RPMI8226 (cell line): Measurements from ENCODE around the gene MRPS2.

Experiments used
- DNase-seq: peaks from one replicate; pipeline ENCODE4 v3.0.0-alpha.2; 2015

The MRPS2 gene

DNA sequence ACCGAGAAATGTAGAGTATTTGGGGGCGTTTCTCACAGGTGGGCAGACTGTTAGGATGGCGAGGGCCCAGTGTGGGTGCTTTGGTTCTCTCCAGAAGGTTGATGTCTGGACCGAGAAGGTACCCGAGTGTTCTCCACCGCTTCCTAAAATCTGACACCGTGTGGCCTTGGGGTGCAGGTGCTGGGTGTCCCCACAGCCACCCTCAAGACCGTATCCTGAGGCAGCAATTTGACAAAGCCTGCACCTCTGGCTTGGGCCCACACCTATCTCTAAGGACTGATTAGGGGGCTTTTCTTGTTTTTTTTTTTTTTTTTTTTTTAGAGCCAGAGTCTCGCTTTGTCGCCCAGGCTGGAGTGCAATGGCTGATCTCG is 19.6 kb upstream of the MRPS2 start:
- DNase-seq = peak; percentile 64

DNA sequence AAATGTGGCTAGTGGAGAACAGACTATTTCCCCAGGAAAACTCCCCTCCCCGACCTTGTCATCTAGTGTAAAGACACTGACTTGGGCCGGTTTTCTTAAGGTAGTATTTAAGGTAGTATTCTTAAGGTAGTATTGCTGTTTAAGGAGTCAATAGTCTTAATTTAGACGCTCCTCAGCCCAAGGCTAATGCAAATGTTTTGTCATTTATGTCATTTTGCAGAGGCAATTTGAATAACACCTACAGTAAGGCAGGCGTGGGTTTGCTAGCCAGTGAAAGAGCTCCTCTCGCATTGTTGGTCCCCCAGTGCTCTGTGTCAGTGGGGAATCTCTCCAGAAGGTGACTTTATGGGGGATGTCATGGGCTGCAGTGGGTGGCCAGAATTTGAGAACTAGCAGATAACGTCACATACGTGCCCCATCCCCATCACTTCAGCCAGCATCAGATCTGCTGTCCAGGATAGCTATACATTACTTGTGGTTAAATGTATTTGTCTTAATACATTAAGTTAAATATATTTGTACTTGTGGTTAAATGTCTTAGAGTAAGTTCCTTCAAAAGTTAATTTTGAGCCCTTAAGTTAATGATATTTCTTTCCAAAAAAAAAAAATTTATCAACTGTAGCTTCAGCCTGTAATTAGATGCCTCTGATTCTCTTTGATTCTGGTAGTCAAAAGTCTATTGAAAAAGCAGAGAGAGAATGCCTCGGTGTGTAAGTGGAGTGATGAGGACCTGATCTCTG is 18.3 kb upstream of the MRPS2 start:
- DNase-seq = no peak

DNA sequence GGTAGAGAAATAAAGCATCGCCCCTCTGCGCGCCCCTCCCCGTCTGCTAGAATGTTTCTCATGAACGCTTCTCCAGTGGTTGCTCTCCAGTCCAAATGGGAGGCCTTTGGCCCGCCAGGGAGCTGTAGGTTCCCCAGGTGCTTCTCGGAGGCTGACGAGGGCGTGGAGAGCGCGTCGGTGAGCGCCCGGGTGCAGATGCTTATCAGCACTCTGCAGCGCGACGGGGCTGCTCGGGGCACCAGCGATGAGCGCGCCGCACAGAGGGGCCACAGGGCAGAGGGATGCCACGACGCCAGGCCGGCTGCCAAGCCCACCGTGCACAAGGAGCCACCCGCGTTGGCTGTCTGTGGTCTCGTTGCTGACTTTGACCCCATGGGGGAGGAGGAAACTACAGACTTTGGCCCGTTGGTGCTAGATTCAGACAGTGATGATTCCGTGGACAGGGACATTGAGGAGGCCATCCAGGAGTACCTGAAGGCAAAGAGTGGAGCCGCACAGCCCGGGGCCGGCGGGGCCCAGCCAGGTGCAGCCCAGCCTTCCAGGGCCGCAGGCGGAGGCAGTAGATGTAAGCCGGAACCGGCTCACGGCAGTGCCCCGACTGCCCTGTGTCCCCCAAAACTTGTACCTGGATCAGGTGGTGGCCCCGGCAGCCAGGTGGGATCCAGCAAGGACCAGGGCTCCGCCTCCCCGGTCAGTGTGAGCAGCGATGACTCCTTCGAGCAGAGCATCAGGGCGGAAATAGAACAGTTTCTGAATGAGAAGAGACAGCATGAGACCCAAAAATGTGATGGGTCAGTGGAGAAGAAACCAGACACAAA is 15.8 kb upstream of the MRPS2 start:
- no peak for DNase-seq

DNA sequence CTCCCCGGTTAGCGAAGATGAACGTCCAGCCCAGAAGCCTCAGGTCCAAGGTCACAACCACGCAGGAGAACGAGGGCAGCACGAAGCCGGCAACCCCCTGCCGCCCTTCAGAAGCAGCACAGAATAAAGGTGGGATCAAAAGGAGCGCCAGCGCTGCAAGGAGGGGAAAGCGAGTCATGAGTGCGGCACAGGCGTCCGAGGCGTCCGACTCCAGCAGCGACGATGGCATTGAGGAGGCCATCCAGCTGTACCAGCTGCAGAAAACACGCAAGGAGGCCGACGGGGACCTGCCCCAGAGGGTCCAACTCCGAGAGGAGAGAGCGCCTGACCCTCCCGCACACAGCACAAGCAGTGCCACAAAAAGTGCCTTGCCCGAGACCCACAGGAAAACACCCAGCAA is 15.1 kb upstream of the MRPS2 start:
- DNase-seq = no peak

DNA sequence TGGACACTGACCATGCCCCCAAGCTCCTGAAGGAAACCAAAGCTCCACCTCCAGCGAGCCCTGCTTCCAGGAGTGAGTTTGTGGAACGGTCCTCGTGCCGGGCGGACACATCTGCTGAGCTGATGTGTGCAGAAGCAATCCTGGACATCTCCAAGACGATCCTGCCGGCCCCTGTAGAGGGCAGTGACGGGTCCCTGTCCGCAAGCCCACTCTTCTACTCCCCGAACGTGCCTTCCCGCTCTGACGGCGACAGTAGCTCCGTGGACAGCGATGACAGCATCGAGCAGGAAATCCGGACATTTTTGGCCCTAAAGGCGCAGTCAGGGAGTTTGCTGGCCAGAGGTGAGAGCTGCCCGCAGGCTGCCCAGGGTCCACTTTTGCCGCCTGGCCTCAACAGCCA is 14.7 kb upstream of the MRPS2 start:
- no peak for DNase-seq

DNA sequence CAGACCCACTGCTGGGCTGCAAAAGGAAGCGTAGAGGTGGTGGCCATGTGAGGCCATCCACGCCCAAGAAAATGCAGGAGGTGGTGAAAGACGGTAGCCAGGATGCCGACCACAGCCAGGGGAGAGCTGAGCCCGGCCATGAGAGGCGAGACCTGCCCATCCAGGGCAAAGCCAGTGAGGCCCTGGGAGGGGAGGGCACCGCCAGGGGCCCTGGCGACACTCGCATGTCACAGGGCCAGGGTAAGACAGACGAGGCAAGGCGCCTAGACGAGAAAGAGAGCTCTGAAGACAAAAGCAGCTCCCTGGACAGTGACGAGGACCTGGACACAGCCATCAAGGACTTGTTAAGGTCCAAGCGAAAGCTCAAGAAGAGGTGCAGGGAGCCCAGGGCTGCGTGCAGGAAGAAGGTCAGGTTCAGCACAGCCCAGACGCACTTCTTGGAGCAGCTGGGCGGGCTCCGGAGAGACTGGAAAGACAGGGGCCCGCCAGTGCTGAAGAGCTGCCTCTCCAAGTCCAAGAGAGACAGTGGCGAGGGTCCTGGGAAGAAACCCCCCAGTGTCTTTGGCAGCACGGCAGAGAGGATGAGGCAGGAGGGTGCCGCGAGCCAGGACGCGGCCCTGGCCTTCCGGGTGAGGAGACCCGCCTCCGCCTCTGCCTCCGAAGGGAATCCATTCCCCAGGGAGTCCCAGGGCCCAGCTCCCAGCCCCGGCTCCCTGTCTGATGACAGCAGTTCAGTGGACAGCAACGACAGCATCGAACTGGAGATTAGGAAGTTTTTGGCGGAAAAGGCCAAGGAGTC is 14.0 kb upstream of the MRPS2 start:
- DNase-seq = no peak

DNA sequence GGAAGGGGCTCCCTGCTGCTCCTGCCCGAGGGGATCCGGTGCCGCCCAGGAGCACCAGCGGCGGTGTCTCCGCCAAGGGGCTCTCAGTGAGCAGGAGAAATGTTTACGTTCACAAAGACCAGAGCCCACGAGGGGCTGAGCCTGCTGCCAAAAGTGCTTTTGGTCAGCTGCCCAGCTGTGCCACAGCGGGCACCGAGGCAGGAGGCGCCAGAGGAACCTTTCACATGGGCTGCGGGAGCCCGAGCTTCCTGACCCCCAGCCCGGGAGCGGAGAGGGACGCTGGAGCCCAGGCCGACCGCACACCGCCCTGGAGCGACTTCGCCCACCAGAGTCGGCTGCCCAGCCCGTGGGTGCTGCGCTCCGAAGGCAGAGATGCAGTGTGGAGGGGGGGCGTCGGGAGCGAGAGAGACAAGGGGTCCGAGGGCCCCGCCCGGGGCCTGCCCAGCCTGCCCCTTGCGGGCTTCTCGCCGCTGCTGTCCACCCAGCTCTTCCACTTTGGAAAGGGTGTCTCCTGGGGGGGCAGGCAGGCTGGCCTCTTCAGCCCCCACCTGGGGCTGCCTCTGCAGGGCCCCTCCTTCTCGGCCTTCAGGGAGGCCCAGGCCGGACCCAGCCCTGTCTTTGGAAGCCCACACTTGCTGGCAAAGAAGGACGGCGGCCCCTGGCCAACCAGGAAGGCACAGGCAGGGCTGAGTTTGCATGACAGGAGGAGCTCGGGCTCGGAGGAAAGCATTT is 13.0 kb upstream of the MRPS2 start:
- no peak for DNase-seq

DNA sequence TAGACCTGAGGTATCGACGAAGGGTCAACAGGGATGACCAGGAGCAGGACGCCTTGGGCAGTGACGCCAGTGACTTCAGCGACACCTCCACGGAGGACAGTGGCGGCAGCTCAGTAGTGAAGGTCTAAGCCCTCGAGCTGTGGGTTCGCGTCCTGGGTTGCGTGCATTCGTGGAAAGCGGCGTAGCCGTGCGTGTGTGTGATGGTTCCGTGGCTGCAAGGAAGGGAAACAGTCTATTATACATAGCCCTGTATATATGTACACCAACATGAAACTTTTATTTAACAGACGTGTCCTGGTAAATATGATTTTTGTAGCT is 12.5 kb upstream of the MRPS2 start:
- no peak for DNase-seq

DNA sequence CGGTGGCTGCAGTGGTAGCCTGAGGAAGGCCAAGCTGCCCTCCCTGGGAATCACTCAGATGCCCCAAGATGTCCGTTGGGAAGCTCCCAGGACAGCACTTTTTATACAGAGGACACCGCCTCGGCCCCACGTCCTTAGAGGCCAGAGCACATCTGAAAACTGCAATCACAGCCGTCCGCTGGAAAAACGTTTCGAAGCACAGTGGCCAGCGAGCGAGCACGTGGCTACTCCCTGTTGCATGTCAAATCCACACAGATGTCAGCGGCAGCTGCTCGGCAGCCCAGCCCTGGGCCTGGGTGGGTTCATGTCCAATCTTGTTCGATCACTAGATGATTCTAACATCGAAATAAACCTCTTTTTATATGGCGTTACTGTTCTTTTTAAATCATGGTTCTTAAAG is 12.0 kb upstream of the MRPS2 start:
- no peak for DNase-seq

DNA sequence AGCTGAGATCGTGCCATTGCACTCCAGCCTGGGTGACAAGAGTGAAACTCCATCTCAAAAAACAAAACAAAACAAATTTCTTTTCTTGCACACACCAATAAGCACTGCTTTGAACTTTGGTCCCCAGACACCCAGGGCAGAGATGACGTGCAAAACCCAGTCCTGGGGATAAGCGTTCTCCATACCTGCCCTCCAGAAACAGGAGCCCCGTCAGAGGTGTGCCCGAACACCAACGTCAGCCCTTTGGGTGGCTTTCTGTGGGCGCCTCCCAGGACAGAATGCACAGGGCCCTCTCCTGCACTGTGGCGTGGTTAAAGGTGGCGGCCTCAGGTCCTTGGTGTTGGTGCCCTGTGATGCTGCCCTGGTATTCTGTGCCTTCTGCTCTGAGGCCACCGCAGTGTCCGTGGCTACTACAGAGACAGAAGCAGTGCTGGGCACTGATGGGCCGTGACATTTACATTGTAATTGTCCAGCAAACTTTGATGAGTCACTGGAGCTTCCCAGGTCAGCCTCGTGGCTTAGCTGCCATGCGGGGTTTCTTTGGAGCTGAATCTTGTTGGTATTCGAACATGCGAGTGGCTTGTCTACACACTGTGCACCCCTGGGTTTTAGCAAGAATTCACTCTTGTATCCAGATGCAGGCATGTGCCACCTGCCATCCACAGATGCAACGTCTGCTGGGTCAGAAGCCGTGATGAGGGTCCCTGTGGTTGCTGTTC is 11.1 kb upstream of the MRPS2 start:
- DNase-seq = no peak

DNA sequence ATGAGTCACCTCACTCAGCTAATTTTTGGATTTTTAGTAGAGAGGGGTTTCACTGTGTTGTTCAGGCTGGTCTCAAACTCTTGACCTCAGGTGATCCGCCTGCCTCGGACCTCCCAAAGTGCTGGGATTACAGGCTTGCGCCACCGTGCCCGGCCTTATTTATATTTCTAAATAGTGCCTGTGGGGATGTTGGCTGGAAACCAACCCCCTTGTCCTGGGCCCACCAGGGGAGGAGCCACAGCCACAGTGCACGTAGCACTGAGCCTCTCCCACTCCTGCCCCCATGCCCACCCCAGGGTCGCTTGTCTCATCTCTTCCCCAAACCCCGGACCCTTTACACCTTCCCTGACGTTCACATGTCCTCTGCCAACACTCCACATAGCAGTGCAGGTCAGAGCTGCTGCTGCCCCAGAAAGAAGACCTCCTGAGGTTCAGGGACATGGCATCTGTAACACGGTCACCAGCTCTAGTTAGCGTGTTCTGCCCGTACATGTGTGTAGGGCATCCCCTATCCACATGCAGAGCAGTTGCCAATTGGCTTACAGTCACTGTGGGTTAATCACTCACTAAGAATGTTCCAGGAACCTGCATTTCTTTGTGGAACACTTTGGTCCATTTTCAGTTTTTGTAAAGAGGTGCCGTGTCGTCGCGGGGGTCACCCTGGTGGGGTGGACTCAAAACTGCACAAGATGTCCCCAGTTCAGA is 10.2 kb upstream of the MRPS2 start:
- no peak for DNase-seq

DNA sequence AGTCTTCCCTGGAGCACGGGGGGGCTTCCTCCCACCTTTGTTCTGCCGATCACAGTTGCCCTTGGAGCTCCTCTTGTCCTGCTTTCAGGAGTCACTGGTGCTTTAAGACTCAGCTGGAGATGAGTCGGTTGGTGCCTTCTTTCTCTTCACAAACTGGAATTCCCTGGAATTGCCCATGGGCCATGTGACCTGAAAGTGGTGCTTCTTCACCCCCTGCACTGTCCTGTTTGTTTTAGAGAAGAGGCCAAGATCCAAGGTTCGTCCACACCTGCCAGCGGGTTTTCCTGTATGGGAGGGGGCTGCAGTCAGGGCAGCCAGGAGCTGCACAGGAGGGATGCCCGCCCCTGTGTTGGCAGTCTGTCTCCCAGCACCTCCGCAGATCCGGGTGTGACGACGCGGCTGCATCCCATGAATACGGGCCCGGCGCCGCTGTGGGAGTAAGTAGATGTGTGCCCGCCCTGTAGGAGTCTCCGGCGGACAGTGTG is 9.5 kb upstream of the MRPS2 start:
- DNase-seq = no peak

DNA sequence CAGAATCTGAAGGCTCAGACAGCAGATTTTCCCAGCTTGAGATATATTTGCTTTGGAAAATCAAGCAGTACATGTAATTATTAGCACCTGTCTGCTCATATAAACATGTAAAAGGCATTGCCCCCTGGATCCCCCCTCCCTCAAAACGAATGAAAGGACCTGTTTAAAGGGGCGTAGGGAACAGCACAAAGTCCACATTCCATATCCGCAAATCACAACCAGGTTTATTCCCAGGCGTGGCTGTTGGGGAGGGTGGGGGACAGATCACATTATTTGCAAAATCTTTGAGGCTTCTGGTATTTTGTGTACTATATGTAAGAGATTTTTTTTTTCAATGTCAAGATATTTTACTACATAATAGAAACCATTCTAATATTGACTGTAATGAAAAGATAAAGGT is 8.7 kb upstream of the MRPS2 start:
- DNase-seq = no peak

DNA sequence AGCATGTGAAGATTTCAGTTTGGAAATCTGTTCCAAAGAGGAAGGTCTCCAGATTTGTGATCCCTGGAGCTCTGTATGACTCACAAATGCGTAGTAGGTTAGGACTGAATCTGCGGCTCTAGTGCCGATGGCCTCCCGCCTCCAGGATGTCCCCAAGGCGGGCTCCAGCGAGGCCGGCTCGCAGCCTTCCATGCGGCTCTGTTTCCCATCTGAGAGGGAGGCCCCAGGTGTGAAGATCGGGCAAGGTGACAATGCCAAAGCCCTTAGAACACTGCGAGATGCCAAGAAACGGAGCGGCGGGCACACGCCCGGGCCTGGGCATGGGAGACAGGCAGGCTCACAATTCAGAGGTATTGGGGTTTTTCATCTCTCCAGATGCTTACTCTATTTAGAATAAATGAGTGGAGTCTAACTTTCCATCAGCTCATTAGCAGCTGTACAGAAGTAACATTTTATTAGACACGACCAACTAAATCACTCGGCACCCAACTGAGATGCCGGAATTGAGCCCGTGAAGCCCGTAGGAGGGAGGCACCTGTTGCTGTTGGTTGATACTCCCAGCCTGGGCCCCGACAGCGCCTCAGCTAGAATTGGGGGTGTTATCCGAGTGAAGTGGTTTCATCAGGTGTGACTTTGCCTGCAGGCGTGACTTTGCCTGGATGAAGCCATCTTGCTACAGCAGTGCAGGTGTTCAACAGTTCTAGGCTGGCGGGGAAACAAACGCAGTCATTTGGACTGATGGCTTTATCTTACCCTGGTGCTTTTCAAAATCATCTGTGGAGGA is 7.4 kb upstream of the MRPS2 start:
- no peak for DNase-seq

DNA sequence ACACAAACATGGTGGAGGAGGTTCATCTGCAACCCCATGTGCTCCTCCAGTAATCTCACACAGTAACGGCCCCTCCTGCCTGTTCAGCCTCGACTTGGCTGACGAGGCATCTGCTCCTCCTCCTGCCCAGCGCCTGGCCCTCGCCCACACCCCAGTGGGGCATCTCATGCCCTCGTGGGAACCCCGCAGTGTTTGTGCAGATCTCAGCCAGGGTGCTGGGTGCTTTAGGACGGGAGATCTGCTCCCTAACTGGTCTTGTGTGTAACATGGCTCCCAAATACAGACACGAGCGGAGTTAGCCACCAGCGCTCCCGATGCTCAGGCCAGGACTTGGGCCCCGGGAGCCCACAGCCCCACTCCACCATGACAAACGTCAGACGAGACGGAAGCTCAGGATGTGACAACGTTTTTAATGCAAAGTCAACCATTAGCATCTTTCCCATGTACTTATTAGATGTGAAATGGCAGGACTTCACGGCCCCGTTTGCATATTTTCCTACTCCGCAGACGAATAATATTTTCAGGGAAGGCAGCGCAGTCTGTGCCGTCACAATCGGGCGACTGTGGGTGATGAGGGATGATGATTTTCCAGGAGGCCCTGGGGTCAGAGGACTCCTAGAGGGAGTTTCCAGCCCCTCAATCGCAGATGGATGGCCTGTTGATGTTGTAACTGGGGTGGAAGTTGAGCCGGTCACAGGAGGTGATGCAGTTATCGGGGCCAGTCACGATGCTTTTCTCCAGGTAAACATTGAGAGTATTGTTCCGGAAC is 5.5 kb upstream of the MRPS2 start:
- DNase-seq = no peak

DNA sequence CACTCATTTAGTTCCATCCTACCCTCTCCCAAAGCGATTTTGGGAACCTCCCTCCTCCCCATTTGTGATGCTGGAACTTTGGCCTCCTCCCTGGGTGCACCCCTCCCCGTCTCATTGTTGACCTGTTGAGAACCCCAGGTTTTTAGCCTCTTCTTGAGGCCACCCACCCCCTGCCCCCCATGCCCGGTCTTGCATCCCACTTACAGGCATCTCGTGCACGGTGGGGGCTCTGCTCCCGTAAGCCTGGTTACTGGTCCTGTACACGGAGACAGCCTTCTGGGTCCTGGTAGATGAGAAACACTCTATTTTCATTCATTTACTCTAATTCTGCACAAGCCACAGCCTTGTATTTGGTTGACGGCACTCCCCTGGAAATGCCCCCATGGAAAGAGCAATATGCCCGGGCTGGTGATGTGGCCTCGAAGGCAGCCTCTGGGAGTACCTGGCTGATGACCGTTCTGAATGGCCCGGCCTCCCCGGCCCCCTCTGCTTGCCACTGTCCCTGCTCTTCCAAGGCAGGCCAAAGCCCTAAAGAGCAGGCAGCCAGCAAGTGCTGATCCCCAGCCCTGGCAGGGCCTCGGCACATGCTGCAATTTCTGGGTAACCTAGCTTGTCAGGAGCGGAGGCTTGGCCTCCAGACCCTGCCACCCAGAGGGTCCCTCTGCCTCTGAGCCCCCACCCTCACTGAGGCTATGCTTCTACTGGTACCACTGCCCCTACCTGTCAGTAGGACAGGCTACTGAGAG is 1.9 kb upstream of the MRPS2 start:
- DNase-seq = no peak

DNA sequence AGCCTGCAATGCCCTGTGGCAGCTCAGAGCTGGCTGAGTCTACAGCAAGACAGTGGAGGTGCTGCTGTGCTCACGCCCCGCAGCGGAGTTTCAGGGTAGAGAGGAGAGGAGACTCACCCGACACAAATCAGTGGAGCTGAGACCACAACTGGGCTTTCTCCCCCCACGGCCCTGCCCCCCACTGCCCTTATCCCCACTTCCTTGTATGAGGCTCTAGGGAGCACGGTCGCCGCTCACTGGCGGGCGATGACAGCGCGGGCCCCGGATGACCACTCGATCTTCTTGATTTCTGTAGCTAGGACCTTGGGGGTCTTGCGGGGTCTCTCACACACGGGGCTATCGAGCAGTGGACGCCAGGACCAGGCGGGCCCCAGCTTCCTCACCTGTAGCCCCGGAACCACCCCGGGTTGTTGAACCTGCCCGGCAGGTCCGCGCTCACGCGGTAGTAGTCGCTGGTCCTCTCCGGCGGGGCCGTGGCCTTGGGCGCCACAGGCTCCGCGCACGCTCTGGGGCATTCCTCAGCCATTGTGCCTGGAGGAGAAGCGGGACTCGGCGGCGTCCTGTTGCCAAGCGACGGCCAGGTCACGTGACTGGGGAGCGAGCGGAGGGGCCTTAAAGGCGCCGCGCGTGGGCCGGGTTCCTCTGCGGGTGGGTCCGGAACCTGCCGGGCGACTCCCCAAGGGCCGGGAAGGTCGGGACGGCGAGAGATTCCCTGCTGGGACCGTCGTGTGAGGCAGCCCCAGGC is 984 bp upstream of the MRPS2 start:
- peak; percentile 95 for DNase-seq

DNA sequence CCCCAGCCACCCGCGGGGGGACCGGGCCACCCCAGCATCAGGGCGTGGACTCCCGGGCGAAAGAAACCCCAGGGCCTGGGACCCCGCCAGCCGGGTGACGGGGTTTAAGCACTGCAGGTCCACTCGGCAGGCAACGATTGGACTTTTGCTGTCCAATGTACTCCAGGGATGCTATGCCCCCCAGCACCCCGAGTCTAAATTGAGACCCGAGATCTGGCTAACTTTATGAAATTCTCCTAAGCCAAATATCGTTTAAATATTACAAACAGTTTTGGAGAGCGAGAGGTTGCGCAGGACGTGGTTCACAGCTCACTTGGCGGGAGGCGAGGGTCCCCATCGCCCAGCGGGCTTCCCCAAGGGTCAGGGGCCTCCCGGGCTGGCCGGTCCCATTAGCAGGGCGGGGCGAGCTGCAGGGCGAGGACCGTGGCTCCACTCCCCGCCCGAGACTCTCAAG is 384 bp upstream of the MRPS2 start:
- no peak for DNase-seq
